Inferior parietal cortex (tissue), 1 donor: ENCODE measurements around the gene OR2T35.
"Not testable (repeated sequence)": the region's sequence is repeated elsewhere in the genome, so short reads cannot be mapped to it uniquely, and the experiment has no call there.

ENCODE experiments used
- DNase-seq: peaks from one replicate; pipeline ENCODE4 v3.0.0-alpha.2; 2016; ENCODE audit errors: extremely low spot score

Gene OR2T35

GRCh38 chr1:248645178-248645577, at the start of gene OR2T35:
Gene OR2T35 (minus strand): TSS chr1:248645278. CDS start chr1:248639258, 6,020 bp downstream.
- not testable (repeated sequence) for DNase-seq

- no peak for DNase-seq
Measured at GRCh38 chr1:248691567-248692155, 46.6 kb upstream of the OR2T35 start.

GRCh38 chr1:248688527-248689298, 43.6 kb upstream of the OR2T35 start:
- no peak for DNase-seq

- no peak for DNase-seq
Measured at GRCh38 chr1:248686815-248687214, 41.7 kb upstream of the OR2T35 start.

- no peak for DNase-seq
Measured at GRCh38 chr1:248681651-248682050, 36.6 kb upstream of the OR2T35 start.

GRCh38 chr1:248670003-248670402, 24.9 kb upstream of the OR2T35 start:
- no peak for DNase-seq

- not testable (repeated sequence) for DNase-seq
Measured at GRCh38 chr1:248663453-248664328, 18.6 kb upstream of the OR2T35 start.

- DNase-seq: not testable (repeated sequence)
Measured at GRCh38 chr1:248656797-248657196, 11.7 kb upstream of the OR2T35 start.

- not testable (repeated sequence) for DNase-seq
Measured at GRCh38 chr1:248655354-248655753, 10.3 kb upstream of the OR2T35 start, which contains the start of gene OR2T27. Gene OR2T27 (minus strand): TSS chr1:248655528. CDS start chr1:248650884, 4,644 bp downstream.

- DNase-seq: not testable (repeated sequence)
Measured at GRCh38 chr1:248648770-248649536, 3.9 kb upstream of the OR2T35 start.

GRCh38 chr1:248642971-248643651, 2.0 kb downstream of the OR2T35 start:
- not testable (repeated sequence) for DNase-seq

GRCh38 chr1:248641583-248641982, 3.5 kb downstream of the OR2T35 start:
- DNase-seq: not testable (repeated sequence)

GRCh38 chr1:248640906-248641305, 4.2 kb downstream of the OR2T35 start:
- DNase-seq: not testable (repeated sequence)

GRCh38 chr1:248639652-248640051, 5.4 kb downstream of the OR2T35 start:
- not testable (repeated sequence) for DNase-seq

- not testable (repeated sequence) for DNase-seq
Measured at GRCh38 chr1:248636612-248637011, 8.5 kb downstream of the OR2T35 start.

- not testable (repeated sequence) for DNase-seq
Measured at GRCh38 chr1:248634991-248635390, 10.1 kb downstream of the OR2T35 start, which contains the start of gene OR2T11. Gene OR2T11 (minus strand): TSS chr1:248635091. CDS start chr1:248627128, 7,963 bp downstream.

- DNase-seq: no peak
Measured at GRCh38 chr1:248631354-248632008, 13.6 kb downstream of the OR2T35 start.

GRCh38 chr1:248630551-248630950, 14.5 kb downstream of the OR2T35 start:
- DNase-seq: no peak

- DNase-seq: no peak
Measured at GRCh38 chr1:248627971-248628844, 16.9 kb downstream of the OR2T35 start.
